ENCODE data around the gene OSBP2.

The OSBP2 gene

DNA sequence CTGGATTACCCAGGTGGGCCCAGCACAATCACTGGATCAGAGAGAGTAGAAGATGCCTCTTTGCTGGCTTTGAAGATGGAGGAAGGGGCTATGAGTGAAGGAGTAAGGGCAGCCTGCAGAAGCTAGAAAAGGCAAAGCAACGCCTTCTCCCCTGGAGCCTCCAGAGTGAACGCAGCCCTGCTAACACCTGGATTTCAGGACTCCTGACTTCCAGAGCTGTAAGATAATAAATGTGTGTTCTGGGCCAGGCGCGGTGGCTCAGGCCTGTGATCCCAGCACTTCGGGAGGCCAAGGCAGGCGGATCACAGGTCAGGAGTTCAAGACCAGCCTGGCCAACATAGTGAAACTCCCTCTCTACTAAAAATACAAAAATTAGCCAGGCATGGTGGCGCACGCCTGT is 171.5 kb downstream of the OSBP2 start:
- Mint-ChIP-seq H3K27ac (no peak overlapping the region), H3K4me1 (peaks cover 8% of the 10 kb centered on the region), H3K9me3 (no peaks in the 10 kb centered on the region), H3K27me3 (no peaks in the 10 kb centered on the region), H3K4me3 (no peak overlapping the region)
- DNase-seq (no peak), ATAC-seq (no peak)

DNA sequence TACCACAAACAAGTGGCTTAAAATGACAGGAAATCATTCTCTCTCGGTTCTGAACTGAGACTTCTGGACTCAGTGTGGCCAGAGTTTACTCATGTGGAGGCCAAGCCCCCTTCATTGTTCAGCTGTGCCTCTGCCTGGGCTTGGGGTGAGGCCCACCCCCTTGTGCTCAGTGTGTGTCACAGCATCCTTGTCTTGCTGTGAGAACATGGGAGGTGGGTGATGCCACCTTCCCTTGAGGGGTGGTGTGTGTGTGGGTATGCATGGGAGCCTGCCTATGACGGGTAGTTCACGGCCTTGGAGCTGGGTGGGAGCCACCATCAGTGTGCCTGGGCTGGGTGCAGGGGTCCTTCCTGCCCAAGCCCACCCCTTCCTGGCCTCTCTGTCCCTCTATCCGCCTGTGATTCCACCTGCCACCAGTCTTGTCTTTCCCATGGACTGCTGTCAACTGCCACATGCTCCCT is 172.2 kb downstream of the OSBP2 start:
- Mint-ChIP-seq H3K9me3 (no peaks in the 10 kb centered on the region), H3K4me3 (no peak overlapping the region), H3K4me1 (peaks cover 8% of the 10 kb centered on the region), H3K27ac (no peak overlapping the region), H3K27me3 (no peaks in the 10 kb centered on the region)
- DNase-seq (peak in 1 of 2 donors; percentile 27), ATAC-seq (peak; percentile 81)

DNA sequence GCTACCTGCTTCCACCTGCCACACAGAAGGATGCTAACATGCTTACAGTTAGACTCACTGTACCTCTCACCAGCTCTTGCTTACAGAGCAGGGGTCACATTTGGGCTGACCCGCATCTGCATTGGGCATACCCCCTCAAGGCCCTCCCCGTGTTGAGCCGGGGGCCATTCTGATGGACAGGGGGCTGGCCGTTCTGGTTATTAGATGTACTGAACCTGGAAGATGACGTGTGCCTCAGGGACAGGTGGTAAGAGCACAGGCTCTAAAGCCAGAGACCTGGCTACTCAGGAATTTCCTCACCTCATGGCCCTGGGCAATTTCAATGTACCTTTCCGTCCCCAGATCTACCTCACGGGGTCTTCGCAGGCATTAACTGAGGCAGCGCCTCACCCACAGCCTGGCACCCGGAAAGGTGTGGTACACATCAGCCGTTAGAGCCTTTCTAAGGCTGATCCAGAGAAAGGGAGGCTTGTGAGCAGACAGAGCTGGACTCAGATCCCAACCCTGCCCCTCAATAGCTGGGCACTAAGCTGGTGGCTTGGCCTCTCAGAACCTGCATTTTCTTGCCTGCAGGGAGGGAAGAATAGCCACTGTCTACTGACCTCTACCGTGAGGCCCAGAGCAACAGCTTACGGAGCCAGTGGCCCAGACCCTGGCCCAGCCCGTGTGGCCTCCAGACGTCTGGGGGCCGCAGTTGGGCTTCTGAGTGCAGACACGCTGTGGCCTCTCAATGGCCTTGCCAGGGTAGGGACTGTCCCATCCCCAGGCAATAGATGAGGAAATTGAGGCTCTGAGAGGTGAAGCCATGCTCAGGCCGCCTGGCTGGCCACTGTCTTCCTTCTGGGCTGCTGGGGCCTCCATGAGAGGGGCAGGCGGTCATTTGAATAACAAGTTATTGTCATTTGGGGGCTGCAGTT is 173.3 kb downstream of the OSBP2 start:
- no peaks in the 10 kb centered on the region for H3K9me3 Mint-ChIP-seq
- H3K4me1 Mint-ChIP-seq: peaks cover 8% of the 10 kb centered on the region
- ATAC-seq: no peak
- no peak overlapping the region for H3K4me3 Mint-ChIP-seq
- no peak overlapping the region for H3K27ac Mint-ChIP-seq
- no peaks in the 10 kb centered on the region for H3K27me3 Mint-ChIP-seq
- DNase-seq: no peak

DNA sequence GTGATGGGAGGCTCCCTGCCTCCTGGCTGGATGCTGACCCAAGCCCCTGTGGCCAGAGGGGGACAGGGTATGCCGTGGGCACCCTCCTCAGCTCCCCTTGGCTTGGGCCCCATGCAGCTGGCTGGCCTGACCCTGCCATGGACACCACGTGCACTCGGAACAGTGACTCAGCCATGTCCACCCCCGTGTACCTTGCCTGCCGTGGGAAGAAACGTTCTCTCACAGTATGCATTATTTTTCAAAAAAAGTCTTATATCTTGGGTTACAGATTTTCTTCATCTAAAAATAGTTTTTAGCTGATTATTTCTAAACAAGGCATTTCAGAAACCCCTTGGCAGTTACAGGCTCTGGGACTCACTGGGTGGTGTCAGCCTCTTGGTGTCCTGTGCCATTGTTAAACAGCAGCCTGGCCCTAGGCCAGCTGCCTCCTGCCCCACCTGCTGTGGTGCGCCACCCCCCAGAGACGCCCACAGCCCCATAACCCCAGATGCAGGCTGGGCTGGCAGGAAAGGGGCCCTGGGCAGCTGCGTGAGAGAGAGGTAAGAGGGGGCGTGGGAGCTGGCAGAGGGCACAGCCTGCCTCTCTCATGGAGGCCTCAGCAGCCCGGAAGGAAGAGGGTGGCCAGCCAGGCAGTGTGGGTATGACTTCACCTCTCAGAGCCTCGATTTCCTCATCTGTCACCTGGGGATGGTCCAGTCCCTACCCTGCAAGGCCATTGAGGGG is 174.2 kb downstream of the OSBP2 start:
- DNase-seq (no peak), ATAC-seq (peak; percentile 33)
- Mint-ChIP-seq H3K27ac (peak overlapping the region; percentile 92 to 96), H3K4me1 (peaks cover 8% of the 10 kb centered on the region), H3K27me3 (no peaks in the 10 kb centered on the region), H3K9me3 (no peaks in the 10 kb centered on the region), H3K4me3 (no peak overlapping the region)

DNA sequence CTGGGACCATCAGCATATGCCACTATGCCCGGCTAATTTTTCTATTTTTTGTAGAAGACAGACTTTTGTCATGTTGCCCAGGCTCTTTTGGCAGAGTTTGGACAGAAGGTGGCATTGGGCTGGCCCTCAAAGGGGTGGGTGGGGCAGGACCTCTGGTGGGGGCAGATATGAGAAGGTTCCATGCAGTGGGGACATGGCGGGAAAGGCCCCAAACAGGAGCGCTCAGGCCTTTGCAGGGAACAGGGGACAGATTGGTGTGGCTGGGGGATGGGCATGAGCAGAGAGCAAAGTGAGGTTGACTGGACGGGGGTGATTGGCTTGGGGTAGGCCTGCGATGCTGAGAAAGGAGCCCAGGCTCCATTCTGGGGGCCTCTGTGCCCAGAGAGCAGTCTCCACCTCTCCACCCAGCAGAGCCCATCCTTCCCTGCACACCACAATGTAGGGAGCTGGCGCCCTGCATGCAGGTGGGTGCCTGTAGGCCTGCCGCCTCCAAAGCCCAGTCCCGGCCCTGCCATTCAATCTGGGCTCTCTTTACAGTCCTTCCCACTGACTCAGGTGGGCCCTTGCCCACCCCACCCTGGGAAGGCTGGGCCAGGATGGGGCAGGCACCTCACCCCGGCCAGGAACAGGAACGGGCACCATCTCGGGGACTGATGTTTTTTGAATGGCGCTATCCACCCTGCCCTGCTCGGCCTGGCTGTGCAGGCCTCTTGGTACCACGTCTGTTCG is 175.2 kb downstream of the OSBP2 start:
- H3K9me3 Mint-ChIP-seq: no peaks in the 10 kb centered on the region
- no peak overlapping the region for H3K4me3 Mint-ChIP-seq
- DNase-seq (no peak), ATAC-seq (no peak)
- H3K27ac Mint-ChIP-seq: no peak overlapping the region
- H3K27me3 Mint-ChIP-seq: no peaks in the 10 kb centered on the region
- H3K4me1 Mint-ChIP-seq: peaks cover 8% of the 10 kb centered on the region

DNA sequence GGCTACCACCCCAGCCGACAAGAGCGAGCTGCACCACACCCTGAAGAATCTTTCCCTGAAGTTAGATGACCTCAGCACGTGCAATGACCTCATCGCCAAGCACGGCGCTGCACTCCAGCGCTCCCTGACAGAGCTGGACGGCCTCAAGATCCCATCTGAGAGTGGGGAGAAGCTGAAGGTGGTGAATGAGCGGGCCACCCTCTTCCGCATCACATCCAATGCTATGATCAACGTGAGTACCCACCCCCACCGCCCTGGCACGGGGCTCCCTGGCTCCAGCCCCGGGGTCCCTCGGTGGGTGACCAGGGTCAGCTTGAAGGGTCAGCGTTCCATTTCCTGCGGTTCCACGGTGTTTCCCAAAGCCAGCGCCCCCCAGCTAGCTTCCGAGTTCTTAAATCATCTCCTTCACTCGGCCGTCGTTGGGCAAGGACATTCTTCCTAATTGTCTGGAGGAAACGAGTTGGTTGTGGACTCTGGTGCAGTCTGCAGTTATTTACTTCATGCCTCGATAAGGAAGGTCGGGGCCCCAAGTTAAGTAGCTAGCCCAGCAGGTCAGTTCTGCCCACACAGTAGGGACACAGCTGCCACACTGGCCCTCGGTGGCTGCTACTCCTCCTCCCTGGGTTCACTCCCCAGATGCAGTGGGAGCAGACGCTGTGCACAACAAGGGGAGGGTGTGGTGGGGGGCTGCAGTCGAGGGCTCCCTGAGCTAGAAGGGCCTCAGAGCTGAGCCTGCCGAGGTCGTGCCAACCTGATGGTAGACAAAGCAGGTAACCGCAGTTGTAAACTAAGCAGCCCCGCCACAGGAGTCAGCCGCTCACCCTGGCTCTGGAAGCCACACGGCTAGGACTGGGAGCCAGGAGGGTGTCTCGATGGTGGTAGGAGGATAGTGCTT is 176.0 kb downstream of the OSBP2 start:
- no peak for ATAC-seq
- Mint-ChIP-seq H3K27ac (no peak overlapping the region), H3K4me1 (peaks cover 8% of the 10 kb centered on the region), H3K27me3 (no peaks in the 10 kb centered on the region), H3K4me3 (no peak overlapping the region), H3K9me3 (no peaks in the 10 kb centered on the region)
- no peak for DNase-seq

DNA sequence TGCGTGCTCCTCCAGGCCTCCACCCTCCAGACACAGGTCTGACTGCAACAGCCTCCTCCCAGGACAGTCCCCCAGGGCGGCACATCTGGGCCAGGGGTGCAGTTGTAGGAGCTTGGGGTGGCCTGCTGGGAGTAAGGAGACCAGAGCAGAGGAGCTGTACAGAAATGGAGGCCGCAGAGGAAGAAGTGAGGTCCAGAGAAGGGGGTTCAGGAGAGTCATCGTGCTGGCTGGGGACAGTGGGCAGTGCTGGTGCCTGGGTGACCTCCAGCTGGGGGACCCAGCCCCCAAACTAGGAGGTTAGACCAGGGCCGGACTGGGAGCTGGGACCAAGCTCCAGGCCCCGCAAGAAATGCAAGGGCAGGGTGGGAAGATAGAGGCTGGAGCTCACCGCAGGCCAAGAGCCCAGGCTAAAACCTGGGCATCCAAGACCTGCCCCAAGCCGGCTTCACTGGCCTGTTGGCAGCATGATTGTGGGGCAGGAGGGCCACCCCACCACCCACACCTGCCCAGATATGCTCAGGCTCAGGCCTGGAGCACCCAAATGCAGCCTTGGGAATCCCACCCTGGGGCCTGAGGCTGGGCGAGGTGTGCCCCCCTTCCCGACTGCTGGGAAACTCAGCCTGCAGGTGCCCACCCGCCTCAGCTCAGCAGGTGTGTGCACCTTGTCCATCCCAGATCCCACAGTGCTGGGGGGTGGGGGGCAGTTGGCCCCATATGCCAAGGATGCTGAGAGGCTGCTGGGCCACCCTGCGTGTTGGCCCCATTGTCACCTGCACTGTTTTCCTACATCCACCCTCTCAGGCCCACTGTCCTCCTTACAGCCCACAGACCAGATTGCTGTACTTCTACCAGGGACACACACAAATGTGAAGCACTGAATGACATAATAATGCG is 177.0 kb downstream of the OSBP2 start:
- peaks cover 8% of the 10 kb centered on the region for H3K4me1 Mint-ChIP-seq
- no peaks in the 10 kb centered on the region for H3K27me3 Mint-ChIP-seq
- H3K27ac Mint-ChIP-seq: peak overlapping the region in 1 of 2 donors; percentile 77
- H3K4me3 Mint-ChIP-seq: no peak overlapping the region
- no peaks in the 10 kb centered on the region for H3K9me3 Mint-ChIP-seq
- ATAC-seq (no peak), DNase-seq (no peak)

DNA sequence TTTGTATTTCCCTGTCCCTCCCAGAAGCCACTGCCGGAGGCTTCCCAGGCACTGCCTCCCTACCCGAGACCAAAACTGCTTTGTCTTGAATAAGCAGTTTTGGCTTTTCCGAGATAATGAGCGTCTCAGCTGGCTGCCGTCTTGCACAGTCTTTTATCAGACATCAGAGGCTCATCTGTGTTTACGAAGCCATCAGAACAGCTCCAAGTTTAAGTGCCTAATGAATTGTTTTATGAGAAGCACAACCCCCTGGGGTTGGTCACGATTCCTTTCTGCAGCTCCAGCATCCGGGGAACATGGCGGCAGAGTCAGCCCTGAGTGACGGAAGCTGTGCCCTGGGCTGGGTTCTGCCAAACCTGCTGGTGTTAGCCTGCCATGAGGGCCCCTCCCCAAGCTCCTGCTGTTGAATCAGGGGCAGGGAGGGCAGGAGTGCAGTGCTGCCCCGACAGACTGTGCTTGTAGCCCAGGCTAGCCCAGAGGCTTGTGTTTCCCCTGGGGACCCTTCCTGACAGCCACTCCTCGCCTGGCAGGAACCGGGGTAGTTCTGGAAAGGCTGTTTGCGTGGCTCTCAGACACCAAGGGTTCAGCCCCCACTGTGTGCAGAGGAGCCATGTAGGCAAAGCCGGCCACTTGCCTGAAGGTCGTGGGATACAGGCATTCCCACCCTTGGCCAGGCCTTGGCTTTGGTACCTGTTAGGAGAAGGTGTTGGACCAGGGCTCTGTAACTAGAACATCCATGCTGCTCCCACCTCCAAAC is 177.8 kb downstream of the OSBP2 start:
- Mint-ChIP-seq H3K4me1 (peaks cover 8% of the 10 kb centered on the region), H3K9me3 (no peaks in the 10 kb centered on the region), H3K27ac (no peak overlapping the region), H3K27me3 (no peaks in the 10 kb centered on the region), H3K4me3 (no peak overlapping the region)
- ATAC-seq (no peak), DNase-seq (no peak)

DNA sequence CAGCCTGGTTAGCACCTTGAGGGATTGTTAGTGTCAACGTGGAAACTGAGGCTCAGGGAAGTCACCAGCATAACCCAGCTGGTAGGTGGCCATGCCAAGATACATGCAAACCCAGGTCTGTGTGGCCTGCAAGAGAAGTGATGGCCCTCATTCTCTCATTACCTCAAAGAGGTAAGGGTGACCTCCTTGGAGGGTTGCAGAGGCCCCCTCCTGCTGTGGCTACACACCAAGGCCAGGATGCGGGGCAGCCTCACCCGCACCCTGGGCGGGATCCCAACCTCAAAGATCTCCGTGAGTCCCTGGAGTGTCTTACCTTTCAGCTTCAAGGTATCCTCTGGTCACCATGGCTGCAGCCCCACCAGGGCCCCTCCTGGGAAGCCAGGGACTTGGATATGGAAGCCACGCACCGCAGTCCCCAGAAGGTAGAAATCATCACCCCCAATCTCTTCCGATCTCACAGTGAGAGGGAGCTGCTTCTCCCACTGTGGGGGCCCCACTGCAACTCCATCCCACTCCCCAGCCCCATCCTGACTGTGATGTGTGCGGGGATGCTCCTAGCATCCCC is 178.5 kb downstream of the OSBP2 start:
- peak overlapping the region in 1 of 2 donors; percentile 90 for H3K27ac Mint-ChIP-seq
- no peak for DNase-seq
- H3K4me1 Mint-ChIP-seq: peaks cover 8% of the 10 kb centered on the region
- no peak overlapping the region for H3K4me3 Mint-ChIP-seq
- H3K27me3 Mint-ChIP-seq: no peaks in the 10 kb centered on the region
- no peaks in the 10 kb centered on the region for H3K9me3 Mint-ChIP-seq
- no peak for ATAC-seq

DNA sequence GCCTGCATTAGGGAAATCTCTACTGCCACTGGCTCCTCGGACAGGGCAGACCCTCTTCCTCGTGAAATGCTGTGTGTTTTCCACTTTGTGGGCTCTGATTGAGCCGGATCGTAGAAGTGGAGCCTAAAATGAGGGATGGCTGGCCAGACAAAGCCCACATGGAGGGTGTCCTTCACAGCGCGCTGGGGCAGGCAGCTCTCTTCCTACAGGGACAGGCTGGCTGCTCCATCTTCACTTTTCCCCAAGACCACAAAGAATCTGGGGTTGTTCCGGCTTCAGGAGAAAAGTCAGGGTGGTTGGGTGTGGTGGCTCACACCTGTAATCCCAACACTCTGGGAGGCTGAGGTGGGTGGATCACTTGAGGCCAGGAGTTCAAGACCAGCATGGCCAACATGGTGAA is 179.0 kb downstream of the OSBP2 start:
- DNase-seq (no peak), ATAC-seq (no peak)
- no peaks in the 10 kb centered on the region for H3K9me3 Mint-ChIP-seq
- no peak overlapping the region for H3K4me3 Mint-ChIP-seq
- peaks cover 8% of the 10 kb centered on the region for H3K4me1 Mint-ChIP-seq
- H3K27me3 Mint-ChIP-seq: no peaks in the 10 kb centered on the region
- H3K27ac Mint-ChIP-seq: peak overlapping the region in 1 of 2 donors; percentile 56

DNA sequence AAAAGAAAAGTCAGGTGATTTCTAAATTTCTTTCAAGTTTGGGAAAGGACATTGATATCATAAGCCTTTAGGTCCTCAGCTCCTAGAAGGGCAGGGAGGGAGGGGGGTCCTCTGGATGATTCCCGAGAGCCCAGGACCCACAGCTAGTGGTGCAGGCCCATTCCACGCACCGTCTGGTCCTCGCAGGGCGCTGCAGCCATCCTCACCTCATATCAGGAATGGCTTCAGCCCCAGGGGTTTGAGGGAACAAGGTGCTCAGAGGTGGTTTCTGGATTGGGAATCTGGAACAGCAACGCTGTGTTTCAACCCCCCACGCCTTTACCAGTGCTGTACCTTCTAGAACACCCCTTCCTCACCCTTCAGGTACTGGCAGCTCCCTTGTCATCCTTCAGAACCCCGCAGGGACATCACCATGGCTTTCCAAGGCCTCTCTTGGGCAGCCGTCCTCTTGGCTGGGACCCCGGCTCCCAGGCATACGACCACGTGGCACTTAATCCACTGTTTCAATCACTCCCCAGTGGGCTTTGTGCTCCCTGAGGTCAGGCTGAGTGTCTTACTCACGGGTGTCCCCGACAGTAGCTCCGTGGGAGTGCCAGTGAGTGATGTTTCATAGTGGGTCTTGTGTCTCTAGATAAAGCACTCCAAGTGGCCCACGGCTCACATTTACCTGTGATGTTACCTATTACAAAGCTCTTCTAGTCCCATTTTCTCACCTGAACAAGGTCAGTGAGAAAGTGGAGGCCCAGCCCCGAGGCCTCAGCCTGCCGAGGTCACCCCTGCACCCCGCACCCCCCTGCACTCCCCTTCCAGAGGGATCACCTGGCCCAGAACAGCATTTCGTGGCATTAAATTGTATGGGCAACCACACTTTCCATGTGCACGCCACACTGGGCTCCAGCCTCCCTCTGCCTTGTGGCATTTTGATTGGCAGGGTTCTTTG is 180.0 kb downstream of the OSBP2 start:
- Mint-ChIP-seq H3K9me3 (no peaks in the 10 kb centered on the region), H3K27ac (peak overlapping the region in 1 of 2 donors; percentile 7), H3K4me3 (no peak overlapping the region), H3K4me1 (no peaks in the 10 kb centered on the region), H3K27me3 (no peaks in the 10 kb centered on the region)
- ATAC-seq (no peak), DNase-seq (no peak)

DNA sequence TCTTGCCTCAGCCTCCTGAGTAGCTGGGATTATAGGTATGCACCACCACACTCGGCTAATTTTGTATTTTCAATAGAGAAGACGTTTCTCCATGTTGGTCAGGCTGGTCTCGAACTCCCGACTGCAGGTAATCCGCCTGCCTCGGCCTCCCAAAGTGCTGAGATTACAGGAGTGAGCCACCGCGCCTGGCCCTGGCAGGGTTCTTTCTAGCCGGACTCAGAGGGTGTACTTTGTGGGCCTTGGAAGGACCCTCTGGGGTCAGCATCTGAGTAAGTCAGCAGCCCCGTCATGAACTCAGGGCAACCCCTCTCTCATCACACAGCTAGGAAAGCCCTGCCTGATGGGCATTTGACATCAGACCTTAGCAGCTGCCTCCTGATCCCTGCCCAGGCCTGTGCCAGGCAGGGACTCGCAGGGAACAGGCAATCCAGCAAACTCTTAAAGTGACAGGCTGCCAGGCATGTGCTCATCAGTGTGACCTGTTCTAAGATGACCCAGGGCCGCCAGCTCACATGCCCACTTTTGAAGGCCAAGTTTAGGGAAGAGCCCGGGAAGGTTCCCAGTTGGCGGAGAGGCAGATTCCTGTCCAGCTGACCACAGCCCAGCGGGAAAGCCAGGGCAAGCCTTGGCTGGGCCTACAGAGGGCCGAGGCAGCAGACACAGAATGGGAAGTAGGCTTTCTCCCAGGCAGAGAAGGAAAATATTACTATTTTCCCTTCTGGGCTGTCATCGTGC is 181.0 kb downstream of the OSBP2 start:
- H3K27ac Mint-ChIP-seq: peak overlapping the region in 1 of 2 donors; percentile 74
- no peaks in the 10 kb centered on the region for H3K4me1 Mint-ChIP-seq
- no peak overlapping the region for H3K4me3 Mint-ChIP-seq
- ATAC-seq (no peak), DNase-seq (no peak)
- no peaks in the 10 kb centered on the region for H3K9me3 Mint-ChIP-seq
- H3K27me3 Mint-ChIP-seq: no peaks in the 10 kb centered on the region

All from stimulated activated naive CD8-positive, alpha-beta T cell treated with anti-CD3 and anti-CD28 coated beads, Interleukin-15, amount 100 ng/mL, for 72 hours (primary cell).